UCSD-AML1 (cell line): ENCODE measurements around the gene D2HGDH.
"Not testable (repeated sequence)": the region's sequence is repeated elsewhere in the genome, so short reads cannot be mapped to it uniquely, and the experiment has no call there.

Source experiments
- DNase-seq: peaks from one replicate; lab custom pipeline; 2025; ENCODE audit not compliant: unreplicated experiment; lab: John Stamatoyannopoulos, UW

Gene D2HGDH

DNA sequence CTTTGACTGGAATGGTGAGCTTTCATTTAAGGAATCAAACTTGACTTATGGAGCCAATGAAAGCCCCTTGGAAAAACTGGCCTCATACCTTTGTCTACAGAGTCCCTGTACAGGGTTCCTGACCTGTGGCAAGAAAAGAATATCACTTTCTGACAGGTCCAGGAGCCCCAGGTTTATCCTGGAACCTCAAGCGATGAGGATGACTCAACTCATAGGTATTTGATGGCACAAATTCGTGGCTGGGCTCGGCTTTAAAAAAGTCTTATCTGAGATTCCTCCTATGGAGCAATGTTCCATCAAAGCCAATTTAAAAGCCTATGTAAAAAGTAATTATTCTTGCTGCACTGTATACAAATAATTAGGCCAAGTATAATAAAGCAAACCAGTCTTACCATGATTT lies 57.0 kb downstream of the D2HGDH start:
- not testable (repeated sequence) for DNase-seq

DNA sequence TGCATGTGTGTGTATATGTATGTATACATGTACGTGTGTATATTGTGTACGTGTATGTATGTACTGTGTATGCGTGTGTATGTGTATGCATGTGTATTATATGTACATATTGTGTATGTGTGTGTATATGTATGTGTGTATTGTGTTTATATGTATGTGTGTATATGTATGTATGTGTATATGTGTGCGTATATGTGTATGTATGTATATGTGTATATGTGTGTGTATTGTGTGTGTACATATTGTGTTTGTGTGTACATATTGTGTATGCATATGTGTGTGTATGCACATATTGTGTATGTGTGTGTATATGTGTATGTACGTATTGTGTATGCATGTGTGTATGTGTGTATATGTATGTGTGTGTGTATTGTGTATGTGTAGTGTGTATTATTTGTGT lies 59.0 kb downstream of the D2HGDH start:
- DNase-seq = no peak

DNA sequence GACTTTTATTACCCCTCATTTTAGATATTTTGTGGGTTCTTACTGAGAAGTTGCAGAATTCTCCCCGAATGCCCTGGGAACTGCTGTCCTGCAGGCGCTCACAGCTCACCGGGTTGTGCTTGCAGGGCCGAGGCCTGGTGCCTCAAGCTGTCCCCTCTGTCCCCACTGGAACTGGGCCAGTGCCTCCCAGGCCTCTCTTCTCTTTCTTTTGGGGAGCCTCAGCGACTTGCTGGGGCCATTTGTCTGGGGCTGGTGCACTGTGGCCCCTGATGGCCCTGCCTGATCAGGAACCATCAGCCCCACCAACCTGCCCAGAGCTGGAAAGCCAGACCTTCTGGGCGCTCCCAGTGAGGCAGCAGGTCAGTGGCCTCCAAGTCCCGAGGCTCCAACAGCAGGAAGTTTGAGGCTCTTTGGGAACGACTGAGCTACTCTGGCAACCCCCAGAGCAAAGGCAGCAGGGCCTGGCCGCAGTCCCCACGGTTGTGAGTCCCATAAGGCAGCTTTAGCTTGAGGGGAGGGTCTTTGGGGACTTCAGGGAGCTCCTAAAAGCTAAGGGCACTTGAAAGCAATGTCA lies 59.9 kb downstream of the D2HGDH start:
- no peak for DNase-seq

DNA sequence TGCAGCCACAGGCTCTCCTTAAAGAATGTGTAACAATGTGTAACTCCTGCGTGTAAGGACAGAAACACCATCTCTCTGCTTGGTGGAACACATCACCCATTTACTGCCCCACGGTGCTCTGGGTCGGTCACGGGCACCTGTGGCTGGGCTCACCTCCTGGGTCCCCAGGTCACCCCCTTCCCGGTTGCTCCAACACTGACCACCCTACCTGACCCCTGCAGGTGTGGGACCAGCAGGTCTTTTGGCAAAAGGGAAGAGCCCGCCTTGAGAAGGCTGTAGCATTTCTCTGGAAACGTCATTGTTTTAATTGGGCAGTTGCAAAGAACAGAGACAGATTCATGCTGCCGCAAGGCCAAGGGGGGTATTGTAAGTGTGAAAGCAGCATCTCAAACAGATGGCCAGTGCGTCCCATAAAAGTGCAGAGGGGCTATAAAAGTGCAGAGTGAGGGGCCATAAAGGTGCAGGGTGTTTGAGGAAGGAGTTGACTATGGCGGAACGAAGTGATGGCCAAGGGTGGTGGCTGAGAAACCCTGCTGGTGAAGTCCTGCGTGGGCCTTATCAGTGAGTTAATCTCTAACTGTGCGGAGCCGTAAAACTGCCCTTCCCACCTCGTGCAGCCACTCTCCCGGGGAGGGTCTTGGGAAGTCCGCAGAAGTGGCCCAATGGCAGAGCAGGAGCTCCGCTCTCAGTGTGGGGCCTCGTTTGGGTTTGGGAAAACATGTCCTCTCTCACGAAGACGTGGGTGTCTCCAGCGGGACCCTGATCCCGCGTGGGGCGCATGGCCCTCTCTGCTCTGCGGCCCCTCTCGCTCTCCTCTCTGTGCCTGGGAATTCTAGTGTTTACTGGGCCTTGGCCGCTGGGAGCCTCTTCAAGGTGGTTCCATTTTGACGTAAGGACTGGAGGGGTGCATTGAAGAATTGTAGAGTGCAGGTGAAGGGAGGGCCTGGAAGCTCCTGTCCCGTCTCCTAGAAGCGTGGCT lies 60.9 kb downstream of the D2HGDH start:
- DNase-seq = no peak

DNA sequence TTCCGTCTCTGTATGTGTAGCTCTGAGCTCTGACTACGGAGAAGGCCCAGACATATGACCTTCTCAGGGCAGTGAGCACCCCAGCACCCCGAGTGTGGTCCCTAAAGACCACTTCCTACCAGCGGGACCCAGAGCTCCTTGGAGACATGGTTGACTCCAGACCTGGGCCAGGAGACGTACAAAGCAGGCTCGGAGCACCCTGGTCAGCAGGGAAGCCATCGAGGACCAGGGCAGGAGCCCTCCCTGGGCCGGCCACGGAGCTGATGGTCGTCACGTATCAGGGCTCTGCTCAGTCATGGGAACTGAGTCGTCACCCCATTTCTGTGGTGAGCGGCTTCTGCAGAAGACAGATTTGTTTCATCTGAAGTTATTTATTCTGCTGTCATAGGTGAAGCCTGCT lies 61.8 kb downstream of the D2HGDH start:
- no peak for DNase-seq

DNA sequence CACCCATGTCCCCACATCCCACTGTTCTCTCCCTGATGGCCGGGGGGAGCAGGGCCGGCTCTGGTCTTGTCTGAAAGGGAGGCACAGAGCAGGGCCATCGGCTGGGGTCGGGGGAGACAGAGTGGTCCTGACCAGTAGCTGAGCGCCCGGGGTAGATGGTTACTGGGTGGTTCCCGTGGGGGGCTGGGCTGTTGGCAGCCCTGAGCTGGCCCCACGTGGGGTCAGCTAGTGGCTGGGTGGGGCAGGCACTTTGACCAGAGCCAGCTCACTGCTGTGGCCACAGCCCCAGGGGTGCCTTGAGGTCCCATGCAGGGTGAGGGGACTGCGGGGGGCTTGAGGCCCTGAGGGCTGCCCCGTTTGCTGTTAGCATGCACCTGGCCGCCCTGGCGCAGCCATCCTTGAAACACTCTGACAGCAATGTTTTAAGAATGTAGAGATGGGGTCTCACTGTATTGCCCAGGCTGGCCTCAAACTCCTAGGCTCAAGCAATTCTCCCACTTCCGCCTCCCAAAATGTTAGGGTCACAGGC lies 62.2 kb downstream of the D2HGDH start:
- DNase-seq = no peak

DNA sequence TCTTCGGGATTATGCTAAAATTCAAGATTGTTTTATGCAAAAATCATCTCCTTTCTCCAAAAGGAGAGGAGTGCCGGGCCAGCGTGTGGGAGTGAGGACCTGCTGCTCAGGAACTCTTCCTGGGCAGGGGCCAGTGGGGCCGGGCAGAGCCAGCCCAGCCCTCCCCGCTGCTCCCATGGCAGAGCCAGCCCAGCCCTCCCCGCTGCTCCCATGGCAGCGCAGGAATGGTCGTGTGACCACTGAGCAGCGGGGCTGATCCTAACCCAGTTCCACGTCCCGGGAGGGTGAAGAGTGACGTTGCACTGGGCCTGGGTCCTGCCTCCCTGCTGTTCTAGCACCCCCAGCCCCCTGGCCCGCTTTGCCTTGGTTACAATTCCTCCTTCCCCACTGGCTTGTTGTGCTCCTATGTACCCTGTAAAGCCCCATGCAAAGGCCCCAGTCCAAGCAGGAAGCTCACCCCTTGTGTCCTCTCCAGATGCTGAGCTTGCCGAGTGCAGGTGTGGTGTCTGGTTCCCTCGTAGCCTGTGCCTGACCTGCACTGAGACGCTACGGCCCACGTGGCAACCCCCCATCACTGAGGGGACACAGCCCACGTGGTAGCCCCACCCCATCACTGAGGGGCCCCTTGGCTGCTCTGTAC lies 63.1 kb downstream of the D2HGDH start:
- no peak for DNase-seq

DNA sequence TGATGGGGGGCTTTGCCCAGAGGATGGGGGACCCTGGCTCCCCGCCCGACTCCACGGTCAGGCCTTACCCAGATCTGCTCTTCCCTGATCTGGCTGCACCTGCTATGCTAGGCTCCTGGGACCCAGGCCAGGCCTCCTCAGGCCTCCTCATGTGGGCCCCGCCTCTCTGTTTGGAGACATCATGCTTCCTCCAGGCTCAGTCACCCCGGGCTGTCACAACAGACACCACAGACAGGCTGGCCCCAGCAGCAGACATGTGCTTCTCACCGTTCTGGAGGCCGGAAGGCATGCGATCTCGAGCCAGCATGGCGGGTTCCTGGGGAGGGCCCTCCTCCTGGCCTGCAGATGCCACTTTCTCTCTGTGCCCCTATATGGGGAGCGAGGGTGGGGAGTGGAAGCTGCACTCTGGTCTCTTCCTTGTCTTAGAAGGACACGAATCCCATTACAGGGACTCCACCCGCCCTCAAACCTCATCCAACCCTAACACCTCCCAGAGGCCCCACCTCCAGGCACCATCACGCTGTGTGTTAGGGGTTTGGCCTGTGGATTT lies 63.7 kb downstream of the D2HGDH start:
- no peak for DNase-seq

DNA sequence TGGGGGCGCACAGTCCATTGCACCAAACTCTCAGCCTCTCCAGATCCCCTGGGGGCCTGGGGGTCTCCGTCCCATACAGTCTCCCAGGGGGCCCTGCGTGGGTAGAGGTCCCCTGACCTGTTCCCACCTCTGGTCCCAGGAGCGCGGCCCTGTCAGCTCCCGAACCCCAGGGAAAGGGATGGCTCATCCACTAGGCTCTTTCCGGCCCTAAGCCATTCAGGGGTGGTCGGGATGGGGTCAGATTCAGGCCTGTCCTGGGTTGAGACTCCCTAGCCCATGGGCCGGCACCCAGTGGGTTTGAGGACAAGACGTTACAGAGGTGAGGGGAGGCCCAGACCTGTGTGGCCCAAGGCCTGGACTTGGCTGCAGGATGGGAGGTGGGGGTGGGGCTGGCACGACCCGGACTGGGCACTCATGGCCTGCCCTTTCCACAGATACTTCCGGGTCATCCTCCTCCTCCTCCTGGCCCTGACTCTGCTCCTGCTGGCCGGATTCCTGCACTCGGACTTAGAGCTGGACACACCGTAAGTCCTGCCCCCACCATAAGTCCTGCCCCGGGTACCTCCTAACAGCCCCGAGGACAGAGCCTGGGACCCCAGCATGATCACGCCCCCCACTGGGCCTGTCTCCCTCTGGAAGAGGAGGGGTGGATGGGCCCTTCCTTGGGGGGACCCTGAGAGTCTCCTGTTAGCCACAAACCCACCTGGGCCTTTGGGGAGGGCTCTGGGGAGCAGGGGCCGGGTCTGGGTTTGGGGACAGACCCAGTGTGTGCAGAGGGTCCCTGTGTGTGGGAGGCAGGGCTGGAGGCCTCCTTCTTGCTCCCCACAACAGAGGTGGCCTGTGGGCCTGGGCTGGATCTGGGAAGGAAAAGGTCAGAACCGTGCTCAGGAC lies 64.4 kb downstream of the D2HGDH start:
- DNase-seq = no peak

DNA sequence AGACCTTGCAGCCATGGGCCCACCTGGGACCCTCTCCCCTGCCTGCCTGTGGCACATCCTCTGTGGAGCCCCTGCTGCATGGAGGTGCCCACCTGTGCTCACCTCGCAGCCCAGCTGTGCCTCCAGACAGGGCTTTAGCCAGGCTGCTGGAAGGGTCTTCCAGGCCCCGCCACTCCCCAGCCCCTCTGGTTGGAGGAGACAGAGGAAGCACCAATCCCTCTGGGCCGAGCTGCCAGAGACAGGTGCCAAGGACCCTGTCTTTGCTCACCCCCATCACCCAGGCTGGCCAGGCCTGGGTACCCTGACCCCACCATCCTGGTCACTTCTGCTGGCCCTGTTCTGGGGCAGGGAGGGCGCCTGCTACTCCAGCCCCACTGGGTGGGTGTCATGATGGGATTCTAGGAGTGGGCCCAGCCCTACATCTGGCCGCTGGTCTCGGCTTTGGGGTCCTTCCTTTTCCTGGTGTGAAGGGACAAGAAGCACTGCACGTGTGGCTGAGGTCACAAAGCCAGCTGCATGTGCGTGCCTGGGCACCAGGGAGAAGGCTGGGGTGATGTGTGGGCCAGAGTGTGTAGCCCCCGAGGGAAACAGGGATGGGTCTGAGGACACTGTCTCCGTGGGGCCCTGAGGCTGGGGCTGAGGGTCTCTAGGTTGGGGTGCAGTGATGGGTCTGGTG lies 65.2 kb downstream of the D2HGDH start:
- DNase-seq = no peak

DNA sequence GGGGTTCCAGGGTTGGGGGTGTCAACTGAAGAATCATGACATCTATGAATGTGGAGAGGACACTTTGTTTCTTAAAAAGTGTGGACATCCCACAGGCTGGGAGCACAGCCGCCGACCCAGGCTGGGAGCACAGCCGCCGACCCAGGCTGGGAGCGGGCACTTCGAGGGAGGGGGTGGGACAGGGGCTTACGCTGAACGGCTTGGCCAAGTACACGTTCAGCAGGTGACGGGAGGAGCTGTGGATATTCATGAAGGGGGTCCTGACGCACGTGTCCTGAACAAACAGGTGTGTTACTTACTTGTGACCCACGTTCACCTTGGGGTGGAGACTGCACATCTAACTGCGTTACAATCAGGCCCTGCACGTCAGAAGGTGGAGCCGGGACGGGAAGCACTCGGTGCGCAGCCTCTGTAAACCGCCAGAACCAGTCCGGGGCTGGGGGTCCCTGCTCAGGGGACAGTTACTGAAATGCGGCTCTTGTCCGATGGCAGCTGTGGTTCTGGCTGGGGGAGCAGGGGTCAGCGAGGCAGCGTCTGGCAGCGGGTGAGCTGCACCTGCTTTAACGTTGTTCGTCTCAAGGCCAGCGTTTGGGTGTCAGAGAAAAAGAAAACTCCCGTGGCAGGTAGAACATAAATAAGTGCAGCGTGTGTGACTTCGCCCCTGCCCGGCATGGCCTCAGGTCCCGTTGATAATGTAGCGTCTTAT lies 65.9 kb downstream of the D2HGDH start:
- not testable (repeated sequence) for DNase-seq

DNA sequence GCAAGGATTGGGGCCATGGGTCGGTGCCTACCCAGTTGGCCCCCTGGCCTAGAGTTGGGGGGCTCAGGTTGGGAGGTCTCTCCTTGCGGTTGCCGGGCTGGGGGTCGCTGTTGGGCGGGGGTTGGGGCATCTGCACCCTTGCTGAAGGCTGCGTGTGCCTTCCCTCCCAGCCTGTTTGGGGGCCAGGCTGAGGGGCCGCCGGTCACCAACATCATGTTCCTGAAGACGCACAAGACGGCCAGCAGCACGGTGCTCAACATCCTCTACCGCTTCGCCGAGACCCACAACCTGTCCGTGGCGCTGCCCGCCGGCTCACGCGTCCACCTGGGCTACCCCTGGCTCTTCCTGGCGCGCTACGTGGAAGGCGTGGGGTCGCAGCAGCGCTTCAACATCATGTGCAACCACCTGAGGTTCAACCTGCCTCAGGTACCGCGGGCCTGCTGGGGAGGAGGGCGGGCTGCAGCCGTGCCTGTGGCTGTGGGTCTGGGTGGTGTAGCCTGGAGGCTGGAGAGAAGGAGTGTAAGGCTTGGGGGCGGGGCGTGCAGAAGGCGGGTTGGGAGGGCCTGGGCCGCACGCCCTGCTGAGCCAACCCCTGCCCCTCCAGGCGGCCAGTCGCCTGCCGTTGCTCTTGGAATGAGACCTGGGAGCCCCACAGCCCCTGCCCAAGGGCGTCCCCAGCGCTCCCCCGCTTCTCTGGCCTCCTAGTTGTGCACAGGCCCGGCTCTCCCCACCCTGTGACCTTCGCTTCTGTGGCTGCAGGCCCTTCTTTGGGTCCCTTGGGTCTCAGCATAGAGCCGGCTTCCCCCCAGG lies 67.4 kb downstream of the D2HGDH start:
- no peak for DNase-seq

DNA sequence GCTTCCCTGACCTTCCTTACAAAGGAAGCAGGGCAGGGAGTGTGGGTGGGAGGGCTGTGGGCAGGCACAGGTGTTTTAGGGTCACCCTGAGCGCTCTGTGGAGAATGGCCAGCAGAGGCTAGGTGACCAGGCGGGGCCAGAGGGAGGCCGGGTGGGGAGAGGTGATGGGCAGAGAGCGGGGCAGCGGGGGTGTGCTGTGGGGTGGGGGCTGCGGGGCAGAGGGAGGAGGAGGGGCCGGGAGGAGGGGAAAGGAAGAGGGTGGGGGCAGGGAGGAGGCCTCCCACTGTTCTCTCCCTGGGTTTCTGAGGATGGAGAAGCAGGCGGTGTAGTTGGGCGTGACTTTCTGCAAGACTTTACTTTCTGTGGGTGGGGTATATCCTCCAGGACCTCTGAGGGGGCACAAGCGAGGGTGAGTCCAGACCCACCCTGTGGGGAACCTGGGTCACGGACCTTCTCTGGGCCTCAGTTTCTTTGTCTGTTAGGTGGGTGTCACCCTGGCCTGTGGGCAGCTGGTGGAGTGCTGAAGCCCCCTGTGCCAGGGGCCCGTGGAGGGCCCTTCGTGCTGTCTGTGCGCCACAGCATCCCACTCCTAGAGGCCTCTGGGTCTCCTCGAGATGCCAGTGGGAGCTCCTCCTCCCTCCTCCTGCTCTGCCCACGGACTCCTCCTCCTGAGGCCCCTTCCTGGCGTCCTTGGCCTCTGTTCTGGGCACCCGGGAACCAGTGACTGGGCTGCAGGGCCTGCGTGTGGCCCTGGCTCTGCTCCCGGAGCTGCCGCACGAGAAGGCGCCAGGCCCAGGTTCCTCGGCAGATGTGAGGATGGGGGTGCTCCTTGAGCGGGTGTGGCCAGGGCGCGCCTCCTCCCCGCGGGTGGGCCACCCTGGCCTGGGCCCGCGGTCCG lies 68.2 kb downstream of the D2HGDH start:
- DNase-seq = no peak

DNA sequence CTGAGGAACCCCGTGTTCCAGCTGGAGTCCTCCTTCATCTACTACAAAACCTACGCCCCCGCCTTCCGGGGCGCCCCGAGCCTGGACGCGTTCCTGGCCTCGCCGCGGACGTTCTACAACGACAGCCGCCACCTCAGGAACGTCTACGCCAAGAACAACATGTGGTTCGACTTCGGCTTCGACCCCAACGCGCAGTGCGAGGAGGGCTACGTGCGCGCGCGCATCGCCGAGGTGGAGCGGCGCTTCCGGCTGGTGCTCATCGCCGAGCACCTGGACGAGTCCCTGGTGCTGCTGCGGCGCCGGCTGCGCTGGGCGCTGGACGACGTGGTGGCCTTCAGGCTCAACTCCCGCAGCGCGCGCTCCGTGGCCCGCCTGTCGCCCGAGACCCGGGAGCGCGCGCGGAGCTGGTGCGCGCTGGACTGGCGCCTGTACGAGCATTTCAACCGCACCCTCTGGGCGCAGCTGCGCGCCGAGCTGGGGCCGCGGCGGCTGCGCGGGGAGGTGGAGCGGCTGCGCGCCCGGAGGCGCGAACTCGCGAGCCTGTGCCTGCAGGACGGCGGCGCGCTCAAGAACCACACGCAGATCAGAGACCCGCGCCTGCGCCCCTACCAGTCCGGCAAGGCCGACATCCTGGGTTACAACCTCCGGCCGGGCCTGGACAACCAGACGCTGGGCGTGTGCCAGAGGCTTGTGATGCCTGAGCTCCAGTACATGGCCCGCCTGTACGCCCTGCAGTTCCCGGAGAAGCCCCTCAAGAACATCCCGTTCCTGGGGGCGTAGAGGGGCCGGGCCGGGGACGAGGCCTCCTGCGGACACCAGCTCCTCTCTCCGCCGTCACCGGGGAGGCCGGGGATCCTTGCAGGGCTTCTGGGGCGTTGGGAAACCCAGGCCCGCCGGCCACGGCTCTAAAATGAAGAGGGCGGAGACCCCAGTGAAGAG lies 69.2 kb downstream of the D2HGDH start:
- DNase-seq = no peak

DNA sequence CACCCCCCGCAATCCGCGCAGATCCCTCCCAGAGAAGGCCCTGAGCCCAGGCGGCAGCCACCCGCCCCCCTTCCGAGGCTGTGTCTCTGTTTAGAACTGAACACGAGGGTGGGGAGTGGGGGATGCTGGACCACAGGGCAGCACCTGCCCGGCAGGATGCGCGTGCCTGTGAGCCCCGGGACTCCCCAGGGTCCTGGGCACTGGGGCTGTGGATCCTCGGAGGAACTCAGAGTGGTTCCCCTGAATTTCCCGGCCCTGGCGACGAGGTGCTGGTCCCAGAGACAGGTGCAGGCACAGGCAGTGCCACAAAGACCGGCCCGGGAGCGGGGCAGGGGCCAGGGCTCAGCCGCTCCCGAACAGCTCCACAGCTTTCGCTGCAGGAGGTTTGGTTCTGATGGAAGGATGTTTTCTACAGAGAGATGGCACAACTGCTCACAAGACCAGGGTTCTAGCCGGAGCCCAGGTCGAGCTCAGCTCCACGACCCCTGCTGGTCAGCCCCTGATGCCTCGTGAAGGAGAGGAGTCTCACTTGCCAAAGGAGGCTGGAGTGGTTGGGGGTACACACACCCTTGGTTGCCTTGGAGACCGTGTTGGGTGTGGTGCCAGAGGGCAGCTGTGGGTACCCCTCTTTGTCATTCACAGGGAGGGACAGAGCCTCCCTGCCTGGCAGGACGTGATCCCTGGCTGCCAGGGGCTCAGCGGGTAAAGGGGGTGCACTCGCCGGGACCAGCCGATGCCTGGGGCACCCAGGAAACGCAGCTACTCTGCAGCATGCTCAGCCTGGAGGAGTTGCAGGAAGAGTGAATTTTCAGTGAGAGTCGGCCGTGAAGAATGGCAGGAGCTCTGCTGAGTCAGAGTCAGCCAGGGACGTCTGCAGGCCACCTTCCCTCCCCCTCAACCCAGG lies 70.1 kb downstream of the D2HGDH start:
- peak; percentile 64 for DNase-seq
